Measurements from ENCODE around the gene BACH1.

The BACH1 gene

GRCh38 chr21:29371464-29371863 is 72.7 kb downstream of the BACH1 start:
- H3K4me3 ChIP-seq (ENCODE audit: low read length): no peak overlapping the region
- H3K4me2 ChIP-seq (ENCODE audit: low read length): no peak overlapping the region
- H3K36me3 ChIP-seq (ENCODE audit: insufficient read depth, low read length): peaks cover 10% of the 10 kb centered on the region
- H3K4me1 ChIP-seq (ENCODE audit: control insufficient read depth, insufficient read depth, low read length): no peaks in the 10 kb centered on the region
- no peak overlapping the region for H3K9ac ChIP-seq (ENCODE audit: low read depth, low read length)
- H3K9me3 ChIP-seq (replicated peaks; ENCODE audit: low read length): no peaks in the 10 kb centered on the region
- H3K27me3 ChIP-seq (ENCODE audit: control insufficient read depth, insufficient read depth, low read length): no peaks in the 10 kb centered on the region

GRCh38 chr21:29372063-29372802 is 73.5 kb downstream of the BACH1 start:
- no peaks in the 10 kb centered on the region for H3K9me3 ChIP-seq (replicated peaks; ENCODE audit: low read length)
- H3K27me3 ChIP-seq (ENCODE audit: control insufficient read depth, insufficient read depth, low read length): no peaks in the 10 kb centered on the region
- no peaks in the 10 kb centered on the region for H3K4me1 ChIP-seq (ENCODE audit: control insufficient read depth, insufficient read depth, low read length)
- H3K4me2 ChIP-seq (ENCODE audit: low read length): no peak overlapping the region
- H3K9ac ChIP-seq (ENCODE audit: low read depth, low read length): no peak overlapping the region
- H3K36me3 ChIP-seq (ENCODE audit: insufficient read depth, low read length): peaks cover 10% of the 10 kb centered on the region
- H3K4me3 ChIP-seq (ENCODE audit: low read length): no peak overlapping the region

GRCh38 chr21:29374481-29374880 is 75.8 kb downstream of the BACH1 start:
- Histone ChIP-seq H3K36me3 (ENCODE audit: insufficient read depth, low read length) (peaks cover 10% of the 10 kb centered on the region), H3K9me3 (replicated peaks; ENCODE audit: low read length) (no peaks in the 10 kb centered on the region), H3K4me2 (ENCODE audit: low read length) (no peak overlapping the region), H3K4me1 (ENCODE audit: control insufficient read depth, insufficient read depth, low read length) (no peaks in the 10 kb centered on the region), H3K9ac (ENCODE audit: low read depth, low read length) (no peak overlapping the region), H3K27me3 (ENCODE audit: control insufficient read depth, insufficient read depth, low read length) (no peaks in the 10 kb centered on the region), H3K4me3 (ENCODE audit: low read length) (no peak overlapping the region)

GRCh38 chr21:29376556-29376955 is 77.8 kb downstream of the BACH1 start:
- no peaks in the 10 kb centered on the region for H3K27me3 ChIP-seq (ENCODE audit: control insufficient read depth, insufficient read depth, low read length)
- peaks cover 3% of the 10 kb centered on the region for H3K4me1 ChIP-seq (ENCODE audit: control insufficient read depth, insufficient read depth, low read length)
- H3K4me3 ChIP-seq (ENCODE audit: low read length): no peak overlapping the region
- H3K4me2 ChIP-seq (ENCODE audit: low read length): no peak overlapping the region
- H3K9me3 ChIP-seq (replicated peaks; ENCODE audit: low read length): no peaks in the 10 kb centered on the region
- H3K9ac ChIP-seq (ENCODE audit: low read depth, low read length): no peak overlapping the region
- H3K36me3 ChIP-seq (ENCODE audit: insufficient read depth, low read length): peaks cover 10% of the 10 kb centered on the region

DNA sequence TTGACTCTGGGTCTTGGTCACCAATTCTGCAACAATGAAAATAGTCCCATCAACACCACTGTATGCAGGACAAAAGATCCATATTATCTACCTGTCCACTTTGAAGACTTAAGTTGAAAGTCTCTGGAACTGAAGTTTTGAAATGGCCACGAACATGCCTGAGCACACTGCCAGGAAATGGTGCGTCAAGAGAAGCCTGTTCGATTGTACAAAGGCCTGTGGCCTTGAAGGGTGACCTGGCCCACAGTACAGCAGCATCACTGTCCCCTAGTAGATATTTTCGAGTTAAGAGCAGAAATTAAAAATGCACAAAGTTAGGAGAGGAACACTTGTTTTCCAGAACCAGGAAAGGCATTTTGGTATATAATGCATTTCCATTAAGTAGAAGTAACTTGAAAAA is 78.5 kb downstream of the BACH1 start:
- no peaks in the 10 kb centered on the region for H3K27me3 ChIP-seq (ENCODE audit: control insufficient read depth, insufficient read depth, low read length)
- no peak overlapping the region for H3K4me3 ChIP-seq (ENCODE audit: low read length)
- no peak overlapping the region for H3K9ac ChIP-seq (ENCODE audit: low read depth, low read length)
- peaks cover 10% of the 10 kb centered on the region for H3K4me1 ChIP-seq (ENCODE audit: control insufficient read depth, insufficient read depth, low read length)
- H3K9me3 ChIP-seq (replicated peaks; ENCODE audit: low read length): no peaks in the 10 kb centered on the region
- H3K4me2 ChIP-seq (ENCODE audit: low read length): no peak overlapping the region
- H3K36me3 ChIP-seq (ENCODE audit: insufficient read depth, low read length): peaks cover 10% of the 10 kb centered on the region

DNA sequence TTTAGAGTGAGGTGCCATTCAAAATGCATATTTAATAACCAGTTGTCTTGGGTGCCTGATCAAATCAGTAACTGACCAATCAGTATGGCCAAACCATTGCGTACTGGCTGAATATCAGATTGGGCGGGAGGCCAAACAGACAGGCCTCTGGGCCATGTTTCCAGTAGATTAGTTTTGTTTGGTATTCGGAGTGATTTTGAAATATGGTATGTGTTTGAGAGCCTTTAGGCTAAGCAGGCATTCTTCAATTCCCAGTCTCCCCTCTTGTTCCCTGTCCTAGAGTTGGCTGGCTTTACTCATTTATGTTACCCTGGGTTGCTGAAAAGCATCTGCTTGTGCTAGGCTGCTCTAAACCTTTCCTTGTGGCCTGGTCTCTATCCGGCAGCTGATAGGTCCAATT is 80.1 kb downstream of the BACH1 start:
- Histone ChIP-seq H3K9ac (ENCODE audit: low read depth, low read length) (no peak overlapping the region), H3K27me3 (ENCODE audit: control insufficient read depth, insufficient read depth, low read length) (no peaks in the 10 kb centered on the region), H3K36me3 (ENCODE audit: insufficient read depth, low read length) (no peaks in the 10 kb centered on the region), H3K9me3 (replicated peaks; ENCODE audit: low read length) (no peaks in the 10 kb centered on the region), H3K4me1 (ENCODE audit: control insufficient read depth, insufficient read depth, low read length) (peaks cover 11% of the 10 kb centered on the region), H3K4me2 (ENCODE audit: low read length) (no peak overlapping the region), H3K4me3 (ENCODE audit: low read length) (no peak overlapping the region)

- H3K27me3 ChIP-seq (ENCODE audit: control insufficient read depth, insufficient read depth, low read length): no peaks in the 10 kb centered on the region
- H3K9ac ChIP-seq (ENCODE audit: low read depth, low read length): no peak overlapping the region
- H3K4me1 ChIP-seq (ENCODE audit: control insufficient read depth, insufficient read depth, low read length): peaks cover 11% of the 10 kb centered on the region
- H3K4me2 ChIP-seq (ENCODE audit: low read length): no peak overlapping the region
- H3K4me3 ChIP-seq (ENCODE audit: low read length): no peak overlapping the region
- H3K36me3 ChIP-seq (ENCODE audit: insufficient read depth, low read length): no peaks in the 10 kb centered on the region
- no peaks in the 10 kb centered on the region for H3K9me3 ChIP-seq (replicated peaks; ENCODE audit: low read length)
These were observed 80.9 kb downstream of the BACH1 start for GRCh38 chr21:29379517-29380054.

DNA sequence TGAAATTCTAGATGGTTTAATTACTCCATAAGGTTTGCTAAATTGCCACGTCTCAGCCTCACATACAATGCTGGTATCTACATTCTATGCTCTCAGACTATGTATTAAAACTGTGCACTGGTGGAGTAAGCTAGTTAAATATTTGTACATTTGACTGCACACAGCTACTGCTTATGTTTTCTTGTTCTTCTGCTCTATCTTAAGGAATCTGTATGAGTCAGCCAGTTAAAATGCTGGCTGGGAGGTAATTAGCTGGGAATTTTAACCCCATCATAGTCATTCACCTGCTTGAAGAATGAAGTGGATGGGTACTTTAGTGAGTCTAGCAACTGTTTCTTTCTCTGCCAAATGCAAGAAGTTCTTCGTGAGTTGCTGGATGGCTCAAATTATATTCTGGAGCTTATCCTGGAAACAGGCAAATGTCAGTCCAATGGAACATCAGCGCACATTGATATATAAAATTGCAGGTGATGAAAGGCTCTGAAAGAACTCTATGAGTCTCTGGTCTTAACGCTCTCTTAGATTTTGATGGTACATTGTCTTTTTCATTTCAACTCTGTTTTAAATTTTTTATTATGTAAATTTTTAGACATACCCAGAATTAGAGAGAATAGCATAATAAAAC is 83.4 kb downstream of the BACH1 start:
- H3K4me1 ChIP-seq (ENCODE audit: control insufficient read depth, insufficient read depth, low read length): peaks cover 11% of the 10 kb centered on the region

GRCh38 chr21:29384683-29385359 is 86.1 kb downstream of the BACH1 start:
- Histone ChIP-seq H3K9me3 (replicated peaks; ENCODE audit: low read length) (no peaks in the 10 kb centered on the region), H3K4me3 (ENCODE audit: low read length) (no peak overlapping the region), H3K36me3 (ENCODE audit: insufficient read depth, low read length) (no peaks in the 10 kb centered on the region), H3K27me3 (ENCODE audit: control insufficient read depth, insufficient read depth, low read length) (no peaks in the 10 kb centered on the region), H3K4me1 (ENCODE audit: control insufficient read depth, insufficient read depth, low read length) (peaks cover 11% of the 10 kb centered on the region), H3K4me2 (ENCODE audit: low read length) (no peak overlapping the region), H3K9ac (ENCODE audit: low read depth, low read length) (no peak overlapping the region)

More for the DNA sequence above, 83.4 kb downstream of the BACH1 start:
- H3K27me3 ChIP-seq (ENCODE audit: control insufficient read depth, insufficient read depth, low read length): no peaks in the 10 kb centered on the region
- H3K4me2 ChIP-seq (ENCODE audit: low read length): peak overlapping the region; percentile 39
- H3K9me3 ChIP-seq (replicated peaks; ENCODE audit: low read length): no peaks in the 10 kb centered on the region
- no peaks in the 10 kb centered on the region for H3K36me3 ChIP-seq (ENCODE audit: insufficient read depth, low read length)
- H3K9ac ChIP-seq (ENCODE audit: low read depth, low read length): no peak overlapping the region
- no peak overlapping the region for H3K4me3 ChIP-seq (ENCODE audit: low read length)

DNA sequence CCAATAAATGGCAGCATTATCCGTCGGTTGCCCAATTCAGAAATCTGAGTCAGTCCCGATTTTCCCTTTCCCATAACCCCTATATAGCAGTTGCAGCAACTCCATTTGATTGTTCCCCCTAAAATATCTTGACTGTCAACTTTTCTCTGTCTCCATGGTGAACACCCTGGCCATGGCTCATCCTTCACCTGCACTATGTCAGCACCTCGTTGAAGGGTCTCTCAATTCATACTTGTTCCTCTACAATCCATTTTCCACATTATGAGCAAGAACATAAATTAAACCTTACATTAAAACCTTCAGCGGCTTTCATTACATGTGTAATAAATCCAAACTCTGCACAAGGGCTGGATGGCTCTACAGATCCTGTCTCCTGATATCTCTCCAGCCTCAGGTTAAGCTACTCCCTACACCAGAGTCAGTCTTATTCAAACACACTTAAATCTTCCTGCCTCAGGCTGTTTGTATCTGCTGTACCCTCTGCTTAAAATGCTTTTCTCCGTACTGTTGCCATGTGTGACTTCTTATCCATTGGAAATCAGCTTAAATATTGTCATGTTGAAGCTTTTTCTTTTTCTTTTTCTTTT is 87.3 kb downstream of the BACH1 start:
- H3K4me3 ChIP-seq (ENCODE audit: low read length): no peak overlapping the region
- H3K36me3 ChIP-seq (ENCODE audit: insufficient read depth, low read length): no peaks in the 10 kb centered on the region
- H3K4me2 ChIP-seq (ENCODE audit: low read length): no peak overlapping the region
- no peaks in the 10 kb centered on the region for H3K9me3 ChIP-seq (replicated peaks; ENCODE audit: low read length)
- no peak overlapping the region for H3K9ac ChIP-seq (ENCODE audit: low read depth, low read length)
- H3K27me3 ChIP-seq (ENCODE audit: control insufficient read depth, insufficient read depth, low read length): no peaks in the 10 kb centered on the region
- H3K4me1 ChIP-seq (ENCODE audit: control insufficient read depth, insufficient read depth, low read length): peaks cover 11% of the 10 kb centered on the region

DNA sequence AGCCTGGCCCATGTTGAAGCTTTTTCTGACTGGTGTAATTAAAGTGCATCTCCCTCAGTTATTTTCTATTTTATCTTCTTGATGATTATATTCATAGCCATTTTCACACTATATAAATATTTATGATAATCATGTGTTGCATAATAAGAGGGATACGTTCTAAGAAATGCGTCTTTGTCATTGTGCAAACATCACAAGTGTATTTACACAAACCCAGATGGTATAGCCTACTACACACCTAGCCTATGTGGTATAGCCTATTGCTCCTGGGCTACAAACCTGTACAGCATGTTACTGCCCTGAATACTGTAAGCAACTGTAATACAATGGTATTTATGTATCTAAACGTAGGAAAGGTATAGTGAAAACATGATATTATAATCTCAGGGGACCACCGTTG is 88.1 kb downstream of the BACH1 start:
- peaks cover 6% of the 10 kb centered on the region for H3K4me1 ChIP-seq (ENCODE audit: control insufficient read depth, insufficient read depth, low read length)
- H3K4me3 ChIP-seq (ENCODE audit: low read length): no peak overlapping the region
- H3K9ac ChIP-seq (ENCODE audit: low read depth, low read length): no peak overlapping the region
- no peaks in the 10 kb centered on the region for H3K27me3 ChIP-seq (ENCODE audit: control insufficient read depth, insufficient read depth, low read length)
- no peaks in the 10 kb centered on the region for H3K36me3 ChIP-seq (ENCODE audit: insufficient read depth, low read length)
- H3K9me3 ChIP-seq (replicated peaks; ENCODE audit: low read length): no peaks in the 10 kb centered on the region
- no peak overlapping the region for H3K4me2 ChIP-seq (ENCODE audit: low read length)

Measured in skeletal muscle satellite cell (primary cell).